GM12878 (cell line): ENCODE measurements around the gene TFCP2L1. TPM values are rescaled to one million over a fixed set of nuclear protein-coding genes. Genes with fewer than 3 reads are reported as not detected.

Source experiments
- ATAC-seq: fragments of 200-7000 bp; cut with Tn5 transposase; 3 replicates; pipeline ENCODE4 v1.9.1; 2020; ENCODE audit warnings: mild to moderate bottlenecking, moderate library complexity
- BruUV-seq: library from RNA; stranded (reverse); fragments of 400-500 nt; replicated peaks from 2 replicates; lab custom pipeline; 2021; lab: Mats Ljungman, UMichigan
- CTCF ChIA-PET: fragments of 300-600 bp; sonication (Branson Sonifier 250); formaldehyde crosslinking; extraction: SDS; loops from one replicate; lab custom pipeline; 2021; ENCODE audit warnings: inconsistent platforms; lab: Yijun Ruan, JAX
- POLR2A ChIA-PET: fragments of 350-600 bp; formaldehyde crosslinking; extraction: SDS; loops from one replicate; lab custom pipeline; 2021; ENCODE audit warnings: inconsistent platforms; lab: Charles Lee
- RAD21 ChIA-PET: fragments of 300-600 bp; sonication (Branson Sonifier 250); formaldehyde crosslinking; loops from one replicate; lab custom pipeline; 2023; ENCODE audit warnings: antibody characterized with exemption; ENCODE audit not compliant: unreplicated experiment; lab: Charles Lee
- SMC1A ChIA-PET: fragments of 300-600 bp; sonication (Branson Sonifier 250); formaldehyde crosslinking; loops from one replicate; lab custom pipeline; 2023; ENCODE audit not compliant: unreplicated experiment, uncharacterized antibody; lab: Charles Lee
- DNase-seq: peaks from one replicate; pipeline ENCODE4 v3.0.0-alpha.2; 2011; ENCODE audit warnings: low read depth, low spot score
- FAIRE-seq: peaks from 3 replicates; lab custom pipeline; 2011; peaks lifted over from hg19 to GRCh38; lab: Jason Lieb, UNC
- H2AFZ ChIP-seq: 2 replicates; pipeline ENCODE4 v1.6.0; 2011; ENCODE audit warnings: low read depth, low read length, control low read depth; ENCODE audit not compliant: control insufficient read depth
- H3K27ac ChIP-seq: 2 replicates; pipeline ENCODE4 v1.5.1; 2011; ENCODE audit warnings: control low read depth; ENCODE audit not compliant: control insufficient read depth, insufficient read depth
- H3K27me3 ChIP-seq, 2 experiments: replicated peaks in 1 of 2; 2 replicates each; pipeline versions ENCODE4 v1.6.0 to v1.6.1; 2011; ENCODE audit warnings: low read length in 1 of 2; ENCODE audit not compliant: control insufficient read depth in 2 of 2, insufficient read depth in 2 of 2
- H3K36me3 ChIP-seq, 2 experiments: 2 replicates each; pipeline ENCODE4 v1.5.1; 2011; ENCODE audit warnings: low read length in 1 of 2; ENCODE audit not compliant: control insufficient read depth in 2 of 2, insufficient read depth in 2 of 2
- H3K4me1 ChIP-seq: 2 replicates; pipeline ENCODE4 v1.6.1; 2011; ENCODE audit warnings: mild to moderate bottlenecking, low read length, moderate library complexity, mixed read lengths; ENCODE audit not compliant: control insufficient read depth, insufficient read depth
- H3K4me2 ChIP-seq: 2 replicates; pipeline ENCODE4 v1.6.0; 2011; ENCODE audit warnings: control low read depth; ENCODE audit not compliant: control insufficient read depth, insufficient read depth
- H3K4me3 ChIP-seq: fragments of 200-600 bp; sonication (generic); 2 replicates; pipeline ENCODE4 v1.5.1; 2016
- H3K79me2 ChIP-seq: 2 replicates; pipeline ENCODE4 v1.6.0; 2011; ENCODE audit warnings: low read length; ENCODE audit not compliant: control insufficient read depth, insufficient read depth
- H3K9ac ChIP-seq: 2 replicates; pipeline ENCODE4 v1.8.0; 2011; ENCODE audit warnings: low read length, control low read depth, mixed read lengths; ENCODE audit not compliant: control insufficient read depth, insufficient read depth
- H3K9me3 ChIP-seq: replicated peaks from 3 replicates; pipeline ENCODE4 v1.5.1; 2011; ENCODE audit warnings: mild to moderate bottlenecking, low read length; ENCODE audit not compliant: control insufficient read depth, insufficient read depth
- H4K20me1 ChIP-seq: 2 replicates; pipeline ENCODE4 v1.6.0; 2011; ENCODE audit not compliant: control insufficient read depth, insufficient read depth
- BCL11A ChIP-seq: IDR thresholded peaks from 2 replicates; pipeline ENCODE4 v1.6.1; 2011; ENCODE audit warnings: low read depth, low read length
- CBX5 ChIP-seq: sonication (generic); IDR thresholded peaks from 2 replicates; pipeline ENCODE4 v1.6.1; 2016; ENCODE audit warnings: low read depth, moderate library complexity, mild to moderate bottlenecking, inconsistent platforms
- EED ChIP-seq: sonication (generic); IDR thresholded peaks from 2 replicates; pipeline ENCODE4 v1.6.1; 2016; ENCODE audit warnings: antibody characterized with exemption, low read depth
- EZH2 ChIP-seq: IDR thresholded peaks from 2 replicates; pipeline ENCODE4 v1.6.1; 2012; ENCODE audit warnings: low read depth, mild to moderate bottlenecking, control low read depth, inconsistent platforms, low read length, borderline replicate concordance; ENCODE audit not compliant: control insufficient read depth
- IKZF1 ChIP-seq: fragments of 450-650 bp; conservative IDR thresholded peaks from 2 replicates; pipeline ENCODE4 v1.6.1; 2017; ENCODE audit warnings: antibody characterized with exemption, mild to moderate bottlenecking
- IKZF2 ChIP-seq, 2 experiments: fragments of 450-650 bp; IDR thresholded peaks; 2 replicates each; pipeline ENCODE4 v1.6.1; 2017; ENCODE audit warnings: mild to moderate bottlenecking in 2 of 2, moderate library complexity in 2 of 2
- NR2C1 ChIP-seq: fragments of 450-650 bp; IDR thresholded peaks from 2 replicates; pipeline ENCODE4 v1.6.1; 2017; ENCODE audit warnings: antibody characterized with exemption, mild to moderate bottlenecking, moderate library complexity
- NR2F1 ChIP-seq: fragments of 450-650 bp; conservative IDR thresholded peaks from 2 replicates; pipeline ENCODE4 v1.6.1; 2017; ENCODE audit warnings: mild to moderate bottlenecking
- SUZ12 ChIP-seq: fragments of 200-600 bp; sonication (generic); IDR thresholded peaks from one replicate; pipeline ENCODE4 v1.6.1; 2018; ENCODE audit warnings: antibody characterized with exemption, mild to moderate bottlenecking; ENCODE audit not compliant: unreplicated experiment
- ZSCAN29 ChIP-seq: fragments of 450-650 bp; IDR thresholded peaks from 2 replicates; pipeline ENCODE4 v1.6.1; 2017; ENCODE audit warnings: mild to moderate bottlenecking, moderate library complexity
- WGBS: methylation state at CpG from one replicate; pipeline ENCODE4 v1.1.6; 2016; ENCODE audit warnings: low lambda C conversion rate; ENCODE audit not compliant: insufficient replicate concordance, insufficient coverage; ENCODE audit errors: missing lambda C conversion rate; 5-methylcytosine and 5-hydroxymethylcytosine counted together
- in situ Hi-C: fragments of 300-500 bp; cut with MboI; formaldehyde crosslinking; loops from 9 replicates; pipeline ENCODE4 v1.14.3; 2018; ENCODE audit warnings: mixed read lengths
- intact Hi-C: fragments of 100-400 bp; cut with micrococcal nuclease; formaldehyde crosslinking; loops from one replicate; pipeline ENCODE4 v1.14.2; 2022; ENCODE audit not compliant: unreplicated experiment
- polyA plus RNA-seq, 11 experiments: library from polyadenylated mRNA; depleted of rRNA in 4 of 11; unstranded in 6 of 11; stranded (reverse) in 5 of 11; fragments of >200 nt; fragmentation: Nextera tagmentation in 4 of 11; fragmentation: Illumina TruSeq in 1 of 11; extraction: Ambion mirVana in 4 of 11; extraction: Trizol in 1 of 11; gene quantifications; 1 replicate in 1 of 11; 2 replicates in 10 of 11; pipeline versions ENCODE4 v1.2.1 to v1.2.3, GENCODE V29; 2011 to 2016; ENCODE audit warnings: inconsistent platforms in 2 of 11, missing spikeins in 2 of 11, low read depth in 1 of 11
- total RNA-seq, 4 experiments: library from RNA; depleted of rRNA in 3 of 4; stranded (reverse); fragments of >200 nt in 3 of 4; fragmentation: Illumina TruSeq in 1 of 4; extraction: Trizol in 1 of 4; gene quantifications; 2 replicates each; pipeline versions ENCODE4 v1.2.1 to v1.2.3, GENCODE V29; 2013 to 2021
- TF ChIP-seq, protein P1 (sequence below): IDR thresholded peaks from 2 replicates; pipeline ENCODE4 v1.6.1; 2011; ENCODE audit warnings: borderline replicate concordance, low read depth, mild to moderate bottlenecking, moderate library complexity, mixed read lengths, low read length; ENCODE audit not compliant: insufficient read depth; ENCODE audit errors: extremely low read length
- TF ChIP-seq, protein P2 (sequence below): fragments of 150-350 bp; IDR thresholded peaks from 2 replicates; pipeline ENCODE4 v1.6.1; 2014; ENCODE audit warnings: mild to moderate bottlenecking, low read depth, low read length
- TF ChIP-seq, protein P3 (sequence below): IDR thresholded peaks from 2 replicates; pipeline ENCODE4 v1.6.1; 2011; ENCODE audit warnings: borderline replicate concordance, low read depth, mild to moderate bottlenecking, moderate library complexity, low read length; ENCODE audit not compliant: insufficient read depth, poor library complexity, severe bottlenecking

TFCP2L1 gene
- total and polyA plus RNA-seq, 10 of the 15 experiments (the other 5 are each of a cell fraction or from before 2014, with no cell fraction given), result 0.02 to 0.21 (median 0.09) TPM; not detected in 1

DNA sequence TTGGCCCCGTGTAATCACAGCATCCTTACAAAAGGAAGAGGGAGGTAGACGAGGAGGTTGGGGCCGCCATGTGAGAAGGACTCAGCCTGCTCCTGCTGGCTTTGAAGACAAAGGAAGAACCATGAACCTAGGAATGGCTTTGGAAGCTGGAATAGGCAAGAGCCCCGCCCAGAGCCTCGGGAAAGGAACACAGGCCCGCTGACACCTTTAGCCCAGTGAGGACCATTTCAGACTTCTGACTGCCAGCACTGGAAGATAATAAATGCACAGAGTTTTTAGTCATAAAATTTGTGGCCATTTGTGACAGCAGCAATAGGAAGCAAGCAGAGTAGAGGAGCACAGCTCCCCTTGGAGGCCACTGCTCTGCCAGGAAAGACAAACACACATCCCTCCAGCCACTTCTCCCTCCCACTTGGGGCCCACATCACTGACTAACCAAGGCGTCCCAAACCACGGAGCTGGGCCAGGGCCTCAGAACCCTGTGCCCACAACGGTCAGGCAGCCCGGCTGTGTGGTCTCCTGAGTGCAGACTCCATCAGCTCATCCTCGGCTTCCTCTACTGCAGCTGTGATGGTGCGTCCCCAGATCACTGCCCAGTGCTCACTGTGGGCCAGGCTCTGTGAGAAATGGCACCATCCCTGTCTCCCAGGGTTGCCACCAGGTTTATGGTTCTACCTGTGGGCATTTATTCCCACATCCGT is 39.7 kb downstream of the TFCP2L1 start:
- no peaks in the 10 kb centered on the region for H4K20me1 ChIP-seq
- in situ Hi-C loops (no loop called here), intact Hi-C loops (no loop called here)
- H3K27ac ChIP-seq, result no peak overlapping the region
- no peaks in the 10 kb centered on the region for H3K79me2 ChIP-seq
- WGBS, result 23% methylated on average over 13 of the region's 13 CpGs
- BruUV-seq, result no TSS peak
- POLR2A ChIA-PET, result no interaction called here
- FAIRE-seq (no peak), ATAC-seq (no peak), DNase-seq (no peak)
- CTCF ChIA-PET, result no interaction called here
- no peaks in the 10 kb centered on the region for H3K36me3 ChIP-seq
- H3K9ac ChIP-seq, result no peak overlapping the region
- H3K4me1 ChIP-seq, result no peaks in the 10 kb centered on the region
- no peak overlapping the region for H3K4me3 ChIP-seq
- RAD21 ChIA-PET, result no interaction called here
- peaks cover 0 to 4% of the 10 kb centered on the region in 2 experiments; a peak in 3 of 4 replicates for H3K27me3 ChIP-seq
- H3K4me2 ChIP-seq, result no peak overlapping the region
- TF ChIP-seq IKZF1 (no peak), EZH2 (no peak), NR2C1 (no peak), CBX5 (no peak), EED (no peak), BCL11A (no peak), ZSCAN29 (no peak), SUZ12 (no peak), IKZF2 (IDR thresholded peaks at IDR 0.05) (no peak), NR2F1 (no peak)
- TF ChIP-seq, protein P1, sequence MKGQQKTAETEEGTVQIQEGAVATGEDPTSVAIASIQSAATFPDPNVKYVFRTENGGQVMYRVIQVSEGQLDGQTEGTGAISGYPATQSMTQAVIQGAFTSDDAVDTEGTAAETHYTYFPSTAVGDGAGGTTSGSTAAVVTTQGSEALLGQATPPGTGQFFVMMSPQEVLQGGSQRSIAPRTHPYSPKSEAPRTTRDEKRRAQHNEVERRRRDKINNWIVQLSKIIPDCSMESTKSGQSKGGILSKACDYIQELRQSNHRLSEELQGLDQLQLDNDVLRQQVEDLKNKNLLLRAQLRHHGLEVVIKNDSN, result no peak
- TF ChIP-seq, protein P2, sequence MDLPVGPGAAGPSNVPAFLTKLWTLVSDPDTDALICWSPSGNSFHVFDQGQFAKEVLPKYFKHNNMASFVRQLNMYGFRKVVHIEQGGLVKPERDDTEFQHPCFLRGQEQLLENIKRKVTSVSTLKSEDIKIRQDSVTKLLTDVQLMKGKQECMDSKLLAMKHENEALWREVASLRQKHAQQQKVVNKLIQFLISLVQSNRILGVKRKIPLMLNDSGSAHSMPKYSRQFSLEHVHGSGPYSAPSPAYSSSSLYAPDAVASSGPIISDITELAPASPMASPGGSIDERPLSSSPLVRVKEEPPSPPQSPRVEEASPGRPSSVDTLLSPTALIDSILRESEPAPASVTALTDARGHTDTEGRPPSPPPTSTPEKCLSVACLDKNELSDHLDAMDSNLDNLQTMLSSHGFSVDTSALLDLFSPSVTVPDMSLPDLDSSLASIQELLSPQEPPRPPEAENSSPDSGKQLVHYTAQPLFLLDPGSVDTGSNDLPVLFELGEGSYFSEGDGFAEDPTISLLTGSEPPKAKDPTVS, result no peak
- TF ChIP-seq, protein P3, sequence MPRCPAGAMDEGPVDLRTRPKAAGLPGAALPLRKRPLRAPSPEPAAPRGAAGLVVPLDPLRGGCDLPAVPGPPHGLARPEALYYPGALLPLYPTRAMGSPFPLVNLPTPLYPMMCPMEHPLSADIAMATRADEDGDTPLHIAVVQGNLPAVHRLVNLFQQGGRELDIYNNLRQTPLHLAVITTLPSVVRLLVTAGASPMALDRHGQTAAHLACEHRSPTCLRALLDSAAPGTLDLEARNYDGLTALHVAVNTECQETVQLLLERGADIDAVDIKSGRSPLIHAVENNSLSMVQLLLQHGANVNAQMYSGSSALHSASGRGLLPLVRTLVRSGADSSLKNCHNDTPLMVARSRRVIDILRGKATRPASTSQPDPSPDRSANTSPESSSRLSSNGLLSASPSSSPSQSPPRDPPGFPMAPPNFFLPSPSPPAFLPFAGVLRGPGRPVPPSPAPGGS, result no peak
- SMC1A ChIA-PET, result no interaction called here
- no peak overlapping the region for H2AFZ ChIP-seq
- H3K9me3 ChIP-seq, result no peaks in the 10 kb centered on the region
